Measurements from ENCODE around the gene CLSTN2. TPM values are rescaled to one million over a fixed set of nuclear protein-coding genes. Genes with fewer than 3 reads are reported as not detected.

CLSTN2 gene
- total and polyA plus RNA-seq, 2 of the 8 experiments (the other 6 are each of a cell fraction or from before 2014, with no cell fraction given), result 0.39 to 0.52 TPM

- H3K4ac ChIP-seq (replicated peaks; ENCODE audit: insufficient read length, low read depth, low read length), result no peak overlapping the region
- no peak overlapping the region for H4K8ac ChIP-seq (ENCODE audit: extremely low read depth, insufficient read depth, low read length)
- H3K27me3 ChIP-seq (replicated peaks in 1 of 4; ENCODE audit: control insufficient read depth in 3 of 4, extremely low read depth in 1 of 4, insufficient read depth in 3 of 4, low read length in 3 of 4), result no peaks in the 10 kb centered on the region; a peak in 1 of 7 replicates
- H3K23me2 ChIP-seq (ENCODE audit: low read depth, low read length), result no peaks in the 10 kb centered on the region
- no peak overlapping the region for H3K23ac ChIP-seq (ENCODE audit: insufficient read length)
- no peaks in the 10 kb centered on the region for H3K36me3 ChIP-seq (ENCODE audit: control insufficient read depth in 2 of 4, insufficient read depth in 4 of 4, low read length in 3 of 4)
- H2BK15ac ChIP-seq (ENCODE audit: low read length), result no peak overlapping the region
- no peak overlapping the region for H3K14ac ChIP-seq (ENCODE audit: insufficient read length)
- FAIRE-seq, result no peak
- H4K20me1 ChIP-seq (replicated peaks in 1 of 2; ENCODE audit: control insufficient read depth in 1 of 2, insufficient read depth in 2 of 2, low read length in 2 of 2), result no peaks in the 10 kb centered on the region
- H3K9me3 ChIP-seq (ENCODE audit: insufficient read depth in 2 of 2, low read depth in 1 of 2, low read length in 1 of 2), result peaks cover 6% of the 10 kb centered on the region in 2 experiments; a peak in 1 of 4 replicates
- H3K18ac ChIP-seq (ENCODE audit: extremely low read depth, low read length), result no peak overlapping the region
- H2AFZ ChIP-seq (ENCODE audit: low read length), result no peak overlapping the region
- H2BK120ac ChIP-seq (replicated peaks; ENCODE audit: low read depth, low read length), result no peak overlapping the region
- H3K56ac ChIP-seq (replicated peaks; ENCODE audit: insufficient read length, low read depth, low read length), result no peak overlapping the region
- H2AK5ac ChIP-seq (ENCODE audit: low read depth, low read length), result no peak overlapping the region
- ChIA-PET CTCF (ENCODE audit: partially characterized antibody) (interaction anchor here (1.0 to 2.6 kb wide), 5 partner anchors 14 to 48 kb away, joined by 3 to 8 read pairs (median 3); no protein-coding TSS in a partner anchor), POLR2A (ENCODE audit: partially characterized antibody) (no interaction called here)
- H3K27ac ChIP-seq (ENCODE audit: low read depth, low read length), result no peak overlapping the region
- no peak overlapping the region for H3K4me2 ChIP-seq (ENCODE audit: insufficient read depth in 1 of 2, low read depth in 2 of 2, low read length in 2 of 2)
- WGBS, 2 experiments (ENCODE audit: extremely low coverage in 1 of 2, insufficient coverage in 1 of 2, insufficient read length in 1 of 2, insufficient replicate concordance in 2 of 2, low coverage in 1 of 2, low lambda C conversion rate in 2 of 2, missing lambda C conversion rate in 1 of 2), result 92% methylated on average over 1 of the region's 1 CpG; no CpG with 5 or more reads in 1 of the 2 experiments
- H4K91ac ChIP-seq (replicated peaks; ENCODE audit: insufficient read length, low read length), result no peak overlapping the region
- no peak overlapping the region for H4K5ac ChIP-seq (ENCODE audit: insufficient read length, low read depth, low read length)
- H3K79me1 ChIP-seq (ENCODE audit: low read depth, low read length), result no peaks in the 10 kb centered on the region
- H2BK20ac ChIP-seq (ENCODE audit: low read length), result no peak overlapping the region
- no peak overlapping the region for H2BK12ac ChIP-seq (ENCODE audit: low read depth, low read length)
- H3K4me3 ChIP-seq (ENCODE audit: extremely low read depth in 1 of 4, insufficient read depth in 2 of 4, low read depth in 3 of 4, low read length in 4 of 4), result no peak overlapping the region
- H3K4me1 ChIP-seq (replicated peaks in 1 of 4; ENCODE audit: control insufficient read depth in 3 of 4, insufficient read depth in 4 of 4, low read length in 3 of 4), result no peaks in the 10 kb centered on the region
- no peak for DNase-seq (ENCODE audit: low read depth in 1 of 2, low spot score in 2 of 2)
- H2BK5ac ChIP-seq (ENCODE audit: low read depth, low read length), result no peak overlapping the region
- H3K79me2 ChIP-seq (ENCODE audit: control insufficient read depth in 1 of 2, insufficient read depth in 2 of 2, low read length in 2 of 2), result no peaks in the 10 kb centered on the region
- H3K9ac ChIP-seq (replicated peaks in 1 of 4; ENCODE audit: extremely low read depth in 1 of 4, low read depth in 3 of 4, low read length in 3 of 4), result no peak overlapping the region
- no peak for TF ChIP-seq CHD2 (IDR thresholded peaks at IDR 0.05; ENCODE audit: low read length)
- TF ChIP-seq PHF8 (conservative IDR thresholded peaks at IDR 0.05; ENCODE audit: low read depth, low read length), result no peak
- TF ChIP-seq SP4 (IDR thresholded peaks at IDR 0.05; ENCODE audit: low read length), result no peak
- TF ChIP-seq SIRT6 (IDR thresholded peaks at IDR 0.05; ENCODE audit: low read length), result no peak
- no peak for TF ChIP-seq POU5F1 (IDR thresholded peaks at IDR 0.05; ENCODE audit: low read depth, low read length)
- TF ChIP-seq SUZ12 (IDR thresholded peaks at IDR 0.05; ENCODE audit: low read length), result no peak
- no peak for TF ChIP-seq KDM1A (IDR thresholded peaks at IDR 0.05; ENCODE audit: borderline replicate concordance, low read length)
- no peak for TF ChIP-seq EGR1 (IDR thresholded peaks at IDR 0.05; ENCODE audit: borderline replicate concordance, low read depth, low read length)
- TF ChIP-seq SP2 (IDR thresholded peaks at IDR 0.05; ENCODE audit: low read length), result no peak
- no peak for TF ChIP-seq HDAC2 (IDR thresholded peaks at IDR 0.05; ENCODE audit: borderline replicate concordance in 1 of 2, low read depth in 2 of 2, low read length in 2 of 2)
- TF ChIP-seq MAX (IDR thresholded peaks at IDR 0.05), result no peak
- no peak for TF ChIP-seq POLR2AphosphoS5 (IDR thresholded peaks at IDR 0.05; ENCODE audit: low read depth, low read length)
- no peak for TF ChIP-seq GTF2F1 (IDR thresholded peaks at IDR 0.05; ENCODE audit: borderline replicate concordance, low read depth, low read length)
- TF ChIP-seq RFX5 (IDR thresholded peaks at IDR 0.05; ENCODE audit: borderline replicate concordance, low read depth, low read length), result no peak
- no peak for TF ChIP-seq MAFK (IDR thresholded peaks at IDR 0.05; ENCODE audit: low read depth, low read length)
Observed at GRCh38 chr3:140233702-140234101, 298.7 kb downstream of the CLSTN2 start.

All from H1 (cell line).